ENCODE data around the gene PPP1R17. TPM values are rescaled to one million over a fixed set of nuclear protein-coding genes. Genes with fewer than 3 reads are reported as not detected.

The PPP1R17 gene
- total and polyA plus RNA-seq, 2 experiments from 2014 or later, result 0.52 to 2.4 TPM

DNA sequence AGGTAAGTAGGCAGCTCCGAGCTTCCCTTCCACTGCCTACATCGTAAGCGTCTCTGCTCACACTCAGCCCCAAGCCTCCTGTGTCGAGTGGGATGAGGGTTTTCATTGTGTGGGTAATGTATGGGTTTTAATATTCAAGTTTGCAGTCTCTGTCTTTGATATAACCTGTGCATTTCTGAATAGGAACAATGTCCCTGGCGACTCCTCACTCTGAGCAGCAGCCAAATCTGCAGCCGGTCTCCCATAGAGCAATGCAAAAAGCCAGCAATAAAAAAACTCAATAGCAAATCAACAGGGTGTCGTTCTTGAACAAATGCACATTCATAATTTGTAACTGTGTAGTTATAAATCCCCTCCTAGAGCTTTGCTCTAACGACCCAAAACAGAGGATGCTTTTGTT is 33.4 kb downstream of the PPP1R17 start:
- no peaks in the 10 kb centered on the region for H3K36me3 Mint-ChIP-seq (ENCODE audit: low read depth)
- H3K4me2 ChIP-seq, result no peak overlapping the region
- no peaks in the 10 kb centered on the region for H3K79me2 ChIP-seq (replicated peaks; ENCODE audit: insufficient read depth)
- no peaks in the 10 kb centered on the region for H4K20me1 ChIP-seq (replicated peaks; ENCODE audit: insufficient read depth)
- H3K9me3 Mint-ChIP-seq, result no peaks in the 10 kb centered on the region
- H3K4me1 Mint-ChIP-seq, result no peaks in the 10 kb centered on the region
- no peak overlapping the region for H2AFZ ChIP-seq
- no peak overlapping the region for H3K27ac Mint-ChIP-seq
- H3K4me1 ChIP-seq (ENCODE audit: insufficient read depth), result no peaks in the 10 kb centered on the region
- H3K9me2 ChIP-seq (ENCODE audit: insufficient read depth), result peaks cover 9% of the 10 kb centered on the region; the same call in 1 of the 2 replicates
- H3K4me3 Mint-ChIP-seq, result no peak overlapping the region
- no peak for TF ChIP-seq CREB1 (CRISPR knock-in tag; IDR thresholded peaks at IDR 0.05; ENCODE audit: low read depth)
- TF ChIP-seq JUNB (IDR thresholded peaks at IDR 0.05; ENCODE audit: unreplicated experiment), result no peak
- TF ChIP-seq REST (IDR thresholded peaks at IDR 0.05; ENCODE audit: unreplicated experiment), result no peak
- TF ChIP-seq, protein P1, sequence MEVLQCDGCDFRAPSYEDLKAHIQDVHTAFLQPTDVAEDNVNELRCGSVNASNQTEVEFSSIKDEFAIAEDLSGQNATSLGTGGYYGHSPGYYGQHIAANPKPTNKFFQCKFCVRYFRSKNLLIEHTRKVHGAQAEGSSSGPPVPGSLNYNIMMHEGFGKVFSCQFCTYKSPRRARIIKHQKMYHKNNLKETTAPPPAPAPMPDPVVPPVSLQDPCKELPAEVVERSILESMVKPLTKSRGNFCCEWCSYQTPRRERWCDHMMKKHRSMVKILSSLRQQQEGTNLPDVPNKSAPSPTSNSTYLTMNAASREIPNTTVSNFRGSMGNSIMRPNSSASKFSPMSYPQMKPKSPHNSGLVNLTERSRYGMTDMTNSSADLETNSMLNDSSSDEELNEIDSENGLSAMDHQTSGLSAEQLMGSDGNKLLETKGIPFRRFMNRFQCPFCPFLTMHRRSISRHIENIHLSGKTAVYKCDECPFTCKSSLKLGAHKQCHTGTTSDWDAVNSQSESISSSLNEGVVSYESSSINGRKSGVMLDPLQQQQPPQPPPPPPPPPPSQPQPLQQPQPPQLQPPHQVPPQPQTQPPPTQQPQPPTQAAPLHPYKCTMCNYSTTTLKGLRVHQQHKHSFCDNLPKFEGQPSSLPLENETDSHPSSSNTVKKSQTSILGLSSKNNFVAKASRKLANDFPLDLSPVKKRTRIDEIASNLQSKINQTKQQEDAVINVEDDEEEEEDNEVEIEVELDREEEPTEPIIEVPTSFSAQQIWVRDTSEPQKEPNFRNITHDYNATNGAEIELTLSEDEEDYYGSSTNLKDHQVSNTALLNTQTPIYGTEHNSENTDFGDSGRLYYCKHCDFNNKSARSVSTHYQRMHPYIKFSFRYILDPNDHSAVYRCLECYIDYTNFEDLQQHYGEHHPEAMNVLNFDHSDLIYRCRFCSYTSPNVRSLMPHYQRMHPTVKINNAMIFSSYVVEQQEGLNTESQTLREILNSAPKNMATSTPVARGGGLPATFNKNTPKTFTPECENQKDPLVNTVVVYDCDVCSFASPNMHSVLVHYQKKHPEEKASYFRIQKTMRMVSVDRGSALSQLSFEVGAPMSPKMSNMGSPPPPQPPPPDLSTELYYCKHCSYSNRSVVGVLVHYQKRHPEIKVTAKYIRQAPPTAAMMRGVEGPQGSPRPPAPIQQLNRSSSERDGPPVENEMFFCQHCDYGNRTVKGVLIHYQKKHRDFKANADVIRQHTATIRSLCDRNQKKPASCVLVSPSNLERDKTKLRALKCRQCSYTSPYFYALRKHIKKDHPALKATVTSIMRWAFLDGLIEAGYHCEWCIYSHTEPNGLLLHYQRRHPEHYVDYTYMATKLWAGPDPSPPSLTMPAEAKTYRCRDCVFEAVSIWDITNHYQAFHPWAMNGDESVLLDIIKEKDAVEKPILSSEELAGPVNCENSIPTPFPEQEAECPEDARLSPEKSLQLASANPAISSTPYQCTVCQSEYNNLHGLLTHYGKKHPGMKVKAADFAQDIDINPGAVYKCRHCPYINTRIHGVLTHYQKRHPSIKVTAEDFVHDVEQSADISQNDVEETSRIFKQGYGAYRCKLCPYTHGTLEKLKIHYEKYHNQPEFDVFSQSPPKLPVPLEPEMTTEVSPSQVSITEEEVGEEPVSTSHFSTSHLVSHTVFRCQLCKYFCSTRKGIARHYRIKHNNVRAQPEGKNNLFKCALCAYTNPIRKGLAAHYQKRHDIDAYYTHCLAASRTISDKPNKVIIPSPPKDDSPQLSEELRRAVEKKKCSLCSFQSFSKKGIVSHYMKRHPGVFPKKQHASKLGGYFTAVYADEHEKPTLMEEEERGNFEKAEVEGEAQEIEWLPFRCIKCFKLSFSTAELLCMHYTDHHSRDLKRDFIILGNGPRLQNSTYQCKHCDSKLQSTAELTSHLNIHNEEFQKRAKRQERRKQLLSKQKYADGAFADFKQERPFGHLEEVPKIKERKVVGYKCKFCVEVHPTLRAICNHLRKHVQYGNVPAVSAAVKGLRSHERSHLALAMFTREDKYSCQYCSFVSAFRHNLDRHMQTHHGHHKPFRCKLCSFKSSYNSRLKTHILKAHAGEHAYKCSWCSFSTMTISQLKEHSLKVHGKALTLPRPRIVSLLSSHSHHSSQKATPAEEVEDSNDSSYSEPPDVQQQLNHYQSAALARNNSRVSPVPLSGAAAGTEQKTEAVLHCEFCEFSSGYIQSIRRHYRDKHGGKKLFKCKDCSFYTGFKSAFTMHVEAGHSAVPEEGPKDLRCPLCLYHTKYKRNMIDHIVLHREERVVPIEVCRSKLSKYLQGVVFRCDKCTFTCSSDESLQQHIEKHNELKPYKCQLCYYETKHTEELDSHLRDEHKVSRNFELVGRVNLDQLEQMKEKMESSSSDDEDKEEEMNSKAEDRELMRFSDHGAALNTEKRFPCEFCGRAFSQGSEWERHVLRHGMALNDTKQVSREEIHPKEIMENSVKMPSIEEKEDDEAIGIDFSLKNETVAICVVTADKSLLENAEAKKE (CRISPR knock-in tag; IDR thresholded peaks at IDR 0.05), result no peak
- no peak for TF ChIP-seq POLR2AphosphoS5 (IDR thresholded peaks at IDR 0.05; ENCODE audit: low read depth)
- TF ChIP-seq NANOG (IDR thresholded peaks at IDR 0.05; ENCODE audit: borderline replicate concordance), result no peak
- TF ChIP-seq EZH2phosphoT487 (IDR thresholded peaks at IDR 0.05; ENCODE audit: unreplicated experiment), result no peak
- TF ChIP-seq, protein P2, sequence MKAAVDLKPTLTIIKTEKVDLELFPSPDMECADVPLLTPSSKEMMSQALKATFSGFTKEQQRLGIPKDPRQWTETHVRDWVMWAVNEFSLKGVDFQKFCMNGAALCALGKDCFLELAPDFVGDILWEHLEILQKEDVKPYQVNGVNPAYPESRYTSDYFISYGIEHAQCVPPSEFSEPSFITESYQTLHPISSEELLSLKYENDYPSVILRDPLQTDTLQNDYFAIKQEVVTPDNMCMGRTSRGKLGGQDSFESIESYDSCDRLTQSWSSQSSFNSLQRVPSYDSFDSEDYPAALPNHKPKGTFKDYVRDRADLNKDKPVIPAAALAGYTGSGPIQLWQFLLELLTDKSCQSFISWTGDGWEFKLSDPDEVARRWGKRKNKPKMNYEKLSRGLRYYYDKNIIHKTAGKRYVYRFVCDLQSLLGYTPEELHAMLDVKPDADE (IDR thresholded peaks at IDR 0.05), result no peak
- no peak for TF ChIP-seq ZNF331 (CRISPR knock-in tag; IDR thresholded peaks at IDR 0.05; ENCODE audit: low read depth)
- no peaks in the 10 kb centered on the region for H3K36me3 ChIP-seq (ENCODE audit: insufficient read depth)
- H3K4me3 ChIP-seq, result no peak overlapping the region
- H3K27me3 ChIP-seq (ENCODE audit: insufficient read depth), result no peaks in the 10 kb centered on the region
- DNase-seq (ENCODE audit: low spot score) (no peak), ATAC-seq (no peak)
- peaks cover 8% of the 10 kb centered on the region for H3K27me3 Mint-ChIP-seq (ENCODE audit: insufficient read depth, low read depth, poor library complexity)
- H3F3A ChIP-seq (replicated peaks; ENCODE audit: low read depth), result no peaks in the 10 kb centered on the region
- no peak overlapping the region for H3K27ac ChIP-seq (ENCODE audit: low read depth)
